Epithelial cell of proximal tubule (primary cell): ENCODE measurements around the gene DNMBP. TPM values are rescaled to one million over a fixed set of nuclear protein-coding genes. Genes with fewer than 3 reads are reported as not detected.

Experiments
- DNase-seq: peaks from one replicate; pipeline ENCODE4 v3.0.0-alpha.2; 2011; ENCODE audit warnings: low read depth
- H3K4me3 ChIP-seq: 2 replicates; pipeline ENCODE4 v1.5.1; 2011; ENCODE audit warnings: low read depth, mild to moderate bottlenecking, low read length
- total RNA-seq: library from RNA; depleted of rRNA; stranded (reverse); fragments of >200 nt; gene quantifications from 2 replicates; pipeline ENCODE4 v1.2.3, GENCODE V29; 2015
- TF ChIP-seq, protein P1 (sequence below): conservative IDR thresholded peaks from 2 replicates; pipeline ENCODE4 v1.5.1; 2012; ENCODE audit warnings: low read depth, mild to moderate bottlenecking, low read length

The DNMBP gene
- total RNA-seq, 1 donor from 2014 or later: 20.5 TPM

GRCh38 chr10:99976886-99977665 is 32.7 kb downstream of the DNMBP start:
- DNase-seq: peak; percentile 77
- TF ChIP-seq, protein P1, sequence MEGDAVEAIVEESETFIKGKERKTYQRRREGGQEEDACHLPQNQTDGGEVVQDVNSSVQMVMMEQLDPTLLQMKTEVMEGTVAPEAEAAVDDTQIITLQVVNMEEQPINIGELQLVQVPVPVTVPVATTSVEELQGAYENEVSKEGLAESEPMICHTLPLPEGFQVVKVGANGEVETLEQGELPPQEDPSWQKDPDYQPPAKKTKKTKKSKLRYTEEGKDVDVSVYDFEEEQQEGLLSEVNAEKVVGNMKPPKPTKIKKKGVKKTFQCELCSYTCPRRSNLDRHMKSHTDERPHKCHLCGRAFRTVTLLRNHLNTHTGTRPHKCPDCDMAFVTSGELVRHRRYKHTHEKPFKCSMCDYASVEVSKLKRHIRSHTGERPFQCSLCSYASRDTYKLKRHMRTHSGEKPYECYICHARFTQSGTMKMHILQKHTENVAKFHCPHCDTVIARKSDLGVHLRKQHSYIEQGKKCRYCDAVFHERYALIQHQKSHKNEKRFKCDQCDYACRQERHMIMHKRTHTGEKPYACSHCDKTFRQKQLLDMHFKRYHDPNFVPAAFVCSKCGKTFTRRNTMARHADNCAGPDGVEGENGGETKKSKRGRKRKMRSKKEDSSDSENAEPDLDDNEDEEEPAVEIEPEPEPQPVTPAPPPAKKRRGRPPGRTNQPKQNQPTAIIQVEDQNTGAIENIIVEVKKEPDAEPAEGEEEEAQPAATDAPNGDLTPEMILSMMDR: no peak
- H3K4me3 ChIP-seq: peak overlapping the region; percentile 1

DNA sequence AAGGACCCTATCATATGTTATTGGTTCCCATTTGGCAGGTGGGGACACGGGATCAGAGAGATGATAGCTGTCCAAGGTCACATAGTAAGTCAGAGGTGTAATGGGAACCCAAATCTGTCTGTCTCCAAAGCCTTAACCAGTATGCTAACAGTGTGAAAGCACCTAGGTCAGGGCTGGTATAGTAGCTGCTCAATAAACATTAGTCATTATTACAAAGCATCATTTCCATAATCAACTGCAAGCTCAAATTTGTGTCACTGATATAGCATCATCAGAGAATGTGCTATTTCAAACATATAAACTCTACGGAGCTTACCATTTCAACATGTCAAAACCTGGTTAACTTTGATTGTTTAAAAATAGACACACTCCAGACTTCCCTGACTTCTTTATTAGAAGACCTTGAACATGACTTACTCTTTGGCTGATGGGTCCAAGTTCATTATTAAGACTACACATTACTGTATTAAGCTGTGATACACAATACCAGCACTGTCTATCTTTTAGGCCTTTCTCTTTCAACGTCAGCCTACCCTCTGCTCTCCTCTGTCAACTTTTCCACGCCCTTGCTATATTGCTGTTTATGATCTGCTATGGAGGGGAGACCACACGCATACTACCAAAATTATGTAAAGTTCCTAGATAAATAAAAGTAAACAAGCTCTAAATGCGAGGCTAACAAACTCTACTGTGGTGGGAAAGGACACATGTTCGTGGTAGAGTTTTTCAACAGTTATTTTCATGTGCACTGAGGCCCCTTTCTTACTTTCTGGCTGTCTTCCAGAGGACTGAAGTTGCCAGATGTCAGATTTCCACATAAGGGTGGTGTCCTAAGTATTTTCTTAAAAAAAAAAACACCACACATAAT is 33.6 kb downstream of the DNMBP start:
- no peak overlapping the region for H3K4me3 ChIP-seq
- DNase-seq: no peak
- TF ChIP-seq, protein P1: no peak

GRCh38 chr10:99975106-99975829 is 34.5 kb downstream of the DNMBP start:
- no peak for DNase-seq
- no peak overlapping the region for H3K4me3 ChIP-seq
- TF ChIP-seq, protein P1: no peak

- H3K4me3 ChIP-seq: no peak overlapping the region
- DNase-seq: no peak
- TF ChIP-seq, protein P1: peak; percentile 46
These were observed 36.6 kb downstream of the DNMBP start for GRCh38 chr10:99973190-99973589.

- TF ChIP-seq, protein P1: no peak
- no peak for DNase-seq
- no peak overlapping the region for H3K4me3 ChIP-seq
These were observed 41.8 kb downstream of the DNMBP start for GRCh38 chr10:99967961-99968360.

DNA sequence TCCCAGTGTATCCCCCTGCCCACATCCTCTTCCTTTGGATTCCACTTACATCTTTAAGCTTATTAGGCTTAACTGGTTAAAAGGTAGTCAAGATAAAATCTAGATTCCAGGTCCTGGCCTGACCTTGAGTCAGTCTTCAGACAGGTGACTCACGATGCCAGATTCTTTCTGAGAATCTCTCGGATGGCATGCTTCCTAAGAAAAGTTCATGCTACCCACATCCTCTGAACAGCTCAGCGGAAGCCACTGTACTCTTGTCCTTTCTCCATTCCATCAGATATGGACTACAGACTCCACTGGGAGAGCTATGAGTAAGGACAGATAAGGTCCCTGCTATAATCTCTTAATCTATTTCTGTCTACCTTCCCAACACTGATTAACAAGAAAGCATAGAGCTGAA is 43.4 kb downstream of the DNMBP start:
- TF ChIP-seq, protein P1: no peak
- peak; percentile 67 for DNase-seq
- no peak overlapping the region for H3K4me3 ChIP-seq
